Left lung (tissue), 10 donors: ENCODE results near the gene SOWAHB. TPM values are rescaled to one million over a fixed set of nuclear protein-coding genes. Genes with fewer than 3 reads are reported as not detected.

Experiments used
- ATAC-seq: fragments of 200-7000 bp; cut with Tn5 transposase; one replicate; pipeline ENCODE4 v1.9.1; 2020; ENCODE audit warnings: moderate library complexity
- DNase-seq, 4 donors: peaks; one replicate each; pipeline ENCODE4 v3.0.0-alpha.2; 2013 to 2020
- H3K27ac ChIP-seq, 2 donors: fragments of 200-600 bp; sonication (generic) in 1 of 2; one replicate each; pipeline versions ENCODE4 v1.5.0 to v1.8.0; 2020 to 2021
- H3K27me3 ChIP-seq, 2 donors: fragments of 200-600 bp; sonication (generic) in 1 of 2; one replicate each; pipeline versions ENCODE4 v1.5.0 to v1.8.0; 2020 to 2021
- H3K36me3 ChIP-seq, 2 donors: fragments of 200-600 bp; sonication (generic) in 1 of 2; one replicate each; pipeline versions ENCODE4 v1.5.0 to v1.8.0; 2020 to 2021
- H3K4me1 ChIP-seq, 2 donors: fragments of 200-600 bp; one replicate each; pipeline ENCODE4 v1.8.0; 2021
- H3K4me3 ChIP-seq, 2 donors: fragments of 200-600 bp; sonication (generic) in 1 of 2; one replicate each; pipeline versions ENCODE4 v1.5.0 to v1.8.0; 2020 to 2021; ENCODE audit warnings: mild to moderate bottlenecking in 1 of 2
- H3K9me3 ChIP-seq, 2 donors: fragments of 200-600 bp; sonication (generic) in 1 of 2; one replicate each; pipeline versions ENCODE4 v1.5.0 to v1.8.0; 2020 to 2021
- CTCF ChIP-seq, 2 donors: fragments of 200-600 bp; sonication (generic) in 1 of 2; IDR thresholded peaks; one replicate each; pipeline versions ENCODE4 v1.5.0 to v1.8.0; 2021; ENCODE audit warnings: antibody characterized with exemption in 2 of 2
- intact Hi-C, 2 donors: fragments of 100-400 bp; cut with DNase I; formaldehyde crosslinking; loops; one replicate each; pipeline versions ENCODE4 v1.11.2 to v1.14.2; 2022
- polyA plus RNA-seq, 6 donors: library from polyadenylated mRNA; unstranded; fragments of 120-200 nt; gene quantifications; one replicate each; pipeline ENCODE4 v1.2.1, GENCODE V29; 2013; ENCODE audit not compliant: insufficient read length in 6 of 6
- total RNA-seq, 2 donors: library from RNA; stranded (reverse); fragmentation: NEBNext Ultra II Directional; extraction: Animal tissue kit (Norgen Biotek cat#: 25700); gene quantifications; one replicate each; pipeline ENCODE4 v1.2.1, GENCODE V29; 2021
- donor health status: DM: no; HTN: yes; CAD: no.
- donor health status: DM: no; HTN: no; CAD: no.

The SOWAHB gene
- total and polyA plus RNA-seq, 8 donors = 2.5 to 6.3 (median 2.8) TPM

GRCh38 chr4:76902233-76902890 lies 4.4 kb upstream of the SOWAHB start:
- Histone ChIP-seq H3K9me3 (no peaks in the 10 kb centered on the region), H3K4me1 (peaks cover 9 to 14% of the 10 kb centered on the region in 2 donors), H3K27me3 (peaks cover 11 to 31% of the 10 kb centered on the region in 2 donors), H3K4me3 (no peak overlapping the region), H3K27ac (no peak overlapping the region), H3K36me3 (no peaks in the 10 kb centered on the region)
- ATAC-seq = no peak
- no peak for DNase-seq
- no peak for TF ChIP-seq CTCF (IDR thresholded peaks at IDR 0.05)
- intact Hi-C loops = no loop called here

GRCh38 chr4:76898949-76899645 lies 1.2 kb upstream of the SOWAHB start:
- Histone ChIP-seq H3K9me3 (no peaks in the 10 kb centered on the region), H3K36me3 (no peaks in the 10 kb centered on the region), H3K27ac (no peak overlapping the region), H3K4me1 (peaks cover 13 to 21% of the 10 kb centered on the region in 2 donors), H3K4me3 (no peak overlapping the region), H3K27me3 (peaks cover 13 to 60% of the 10 kb centered on the region in 2 donors)
- DNase-seq = no peak
- intact Hi-C loops = no loop called here
- no peak for TF ChIP-seq CTCF (IDR thresholded peaks at IDR 0.05)
- ATAC-seq = no peak

GRCh38 chr4:76898385-76898692 lies 395 bp upstream of the SOWAHB start:
- ATAC-seq (no peak), DNase-seq (no peak)
- Histone ChIP-seq H3K27me3 (peaks cover 13 to 61% of the 10 kb centered on the region in 2 donors), H3K9me3 (no peaks in the 10 kb centered on the region), H3K27ac (peak overlapping the region in 1 of 2 donors; percentile 15), H3K36me3 (no peaks in the 10 kb centered on the region), H3K4me3 (peak overlapping the region; percentile 45 to 46), H3K4me1 (peaks cover 15 to 21% of the 10 kb centered on the region in 2 donors)
- no peak for TF ChIP-seq CTCF (IDR thresholded peaks at IDR 0.05)
- intact Hi-C loops = no loop called here

GRCh38 chr4:76896614-76897535 lies 1.1 kb downstream of the SOWAHB start:
- H3K27me3 ChIP-seq = peaks cover 13 to 61% of the 10 kb centered on the region in 2 donors

More at GRCh38 chr4:76896614-76897535, 1.1 kb downstream of the SOWAHB start:
- DNase-seq (peak in 2 of 4 donors; percentile 42 to 84), ATAC-seq (peak; percentile 61)
- H3K4me3 ChIP-seq = peak overlapping the region; percentile 45 to 46
- H3K27ac ChIP-seq = peak overlapping the region; percentile 76 to 82
- no peak for TF ChIP-seq CTCF (IDR thresholded peaks at IDR 0.05)
- intact Hi-C loops = no loop called here
- H3K9me3 ChIP-seq = no peaks in the 10 kb centered on the region
- H3K4me1 ChIP-seq = peaks cover 15 to 21% of the 10 kb centered on the region in 2 donors
- no peaks in the 10 kb centered on the region for H3K36me3 ChIP-seq
